Measurements from ENCODE around the gene TMX2. TPM values are rescaled to one million over a fixed set of nuclear protein-coding genes. Genes with fewer than 3 reads are reported as not detected.

TMX2 gene
- total and polyA plus RNA-seq, 7 donors = 25.2 to 136 (median 37.9) TPM

GRCh38 chr11:57751176-57751575, 38.8 kb downstream of the TMX2 start:
- intact Hi-C loops (cut with DNase I) = loop anchor here (2.0 kb wide), 1 partner anchor 48 kb away; no protein-coding TSS in a partner anchor
- no peak overlapping the region for H3K4me3 ChIP-seq
- TF ChIP-seq EP300 (IDR thresholded peaks at IDR 0.05) (no peak), POLR2AphosphoS5 (IDR thresholded peaks at IDR 0.05) (no peak), POLR2A (IDR thresholded peaks at IDR 0.05) (no peak), CTCF (IDR thresholded peaks at IDR 0.05) (no peak)

DNA sequence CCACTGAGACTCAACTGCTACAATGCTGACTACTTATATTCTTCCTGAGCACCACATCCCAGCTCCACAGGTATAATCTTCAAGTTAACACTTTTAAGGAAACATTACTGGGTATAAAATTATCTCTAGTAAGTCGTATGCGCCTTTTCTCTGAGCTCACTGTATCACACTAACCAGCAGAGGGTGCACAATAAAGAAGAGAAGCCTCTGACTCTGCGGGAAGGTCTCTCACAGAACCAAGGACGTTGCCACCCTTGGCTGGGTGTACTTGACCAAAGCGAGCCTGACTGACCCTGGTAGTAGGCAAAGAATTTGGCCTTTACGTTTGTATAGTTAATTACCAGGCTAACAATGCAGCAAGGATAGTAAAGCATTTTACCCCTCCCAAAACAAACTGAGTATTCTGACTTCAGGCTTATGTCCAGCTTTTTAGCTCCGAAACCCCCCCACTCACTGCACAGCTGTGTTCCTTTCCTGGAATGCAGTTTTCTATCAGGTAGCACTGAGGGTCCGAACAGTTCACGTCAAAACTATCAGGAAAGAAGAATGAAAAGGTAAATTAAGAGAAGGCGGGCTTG, 39.4 kb downstream of the TMX2 start, which contains the start of gene BTBD18:
Gene BTBD18, minus strand, starts transcription at position 144 of the 578 bp plus-strand sequence. CDS start 631 bp downstream, outside the sequence.
- DNase-seq = no peak
- H3K4me3 ChIP-seq = no peak within 1 kb of the TSS
- intact Hi-C loops (cut with DNase I) = loop anchor here (2.0 kb wide), 1 partner anchor 47 kb away; no protein-coding TSS in a partner anchor
- H3K27ac ChIP-seq = no peak within 1 kb of the TSS
- WGBS, 2 donors = 29 to 60% methylated on average over 10 of the region's 10 CpGs
- H3K4me1 ChIP-seq = no peaks in the 10 kb centered on the region
- H3K9me3 ChIP-seq = no peaks in the 10 kb centered on the region
- H3K27me3 ChIP-seq = no peaks in the 10 kb centered on the region
- TF ChIP-seq CTCF (IDR thresholded peaks at IDR 0.05) (peak in 2 of 4 experiments; percentile 29 to 30), EP300 (IDR thresholded peaks at IDR 0.05) (no peak)
- H3K36me3 ChIP-seq = no peaks in the 10 kb centered on the region

More at GRCh38 chr11:57751176-57751575, 38.8 kb downstream of the TMX2 start:
- DNase-seq = no peak
- Histone ChIP-seq H3K27ac (no peak overlapping the region), H3K36me3 (no peaks in the 10 kb centered on the region), H3K4me1 (no peaks in the 10 kb centered on the region), H3K27me3 (no peaks in the 10 kb centered on the region), H3K9me3 (no peaks in the 10 kb centered on the region)

DNA sequence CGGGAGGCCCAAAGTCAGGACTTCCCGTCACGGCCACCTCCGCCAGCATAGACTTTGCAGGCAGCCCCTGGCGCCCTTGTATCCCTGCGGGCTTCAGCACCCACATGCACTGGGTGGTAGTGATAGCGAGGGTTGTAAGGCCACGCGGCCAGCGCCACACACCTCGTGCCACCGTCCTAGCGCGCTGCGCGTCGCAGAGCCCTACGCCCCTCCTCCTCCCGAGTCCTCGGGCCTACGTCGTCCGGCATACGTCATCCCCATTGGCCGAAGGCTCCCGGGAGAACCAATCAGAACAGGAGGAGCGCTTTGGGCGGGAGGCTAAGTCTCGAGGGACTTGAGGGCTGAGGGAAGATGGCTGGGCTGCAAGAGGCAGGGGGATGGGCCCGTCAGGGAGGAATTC, 40.6 kb downstream of the TMX2 start:
- Histone ChIP-seq H3K4me1 (no peaks in the 10 kb centered on the region), H3K4me3 (no peak overlapping the region), H3K27me3 (no peaks in the 10 kb centered on the region), H3K9me3 (no peaks in the 10 kb centered on the region), H3K36me3 (no peaks in the 10 kb centered on the region), H3K27ac (no peak overlapping the region)
- intact Hi-C loops (cut with DNase I) = no loop called here
- WGBS, 2 donors = 98% methylated on average over 30 of the region's 30 CpGs
- no peak for DNase-seq
- TF ChIP-seq POLR2A (IDR thresholded peaks at IDR 0.05) (no peak), EP300 (IDR thresholded peaks at IDR 0.05) (no peak), POLR2AphosphoS5 (IDR thresholded peaks at IDR 0.05) (no peak), CTCF (IDR thresholded peaks at IDR 0.05) (no peak)

DNA sequence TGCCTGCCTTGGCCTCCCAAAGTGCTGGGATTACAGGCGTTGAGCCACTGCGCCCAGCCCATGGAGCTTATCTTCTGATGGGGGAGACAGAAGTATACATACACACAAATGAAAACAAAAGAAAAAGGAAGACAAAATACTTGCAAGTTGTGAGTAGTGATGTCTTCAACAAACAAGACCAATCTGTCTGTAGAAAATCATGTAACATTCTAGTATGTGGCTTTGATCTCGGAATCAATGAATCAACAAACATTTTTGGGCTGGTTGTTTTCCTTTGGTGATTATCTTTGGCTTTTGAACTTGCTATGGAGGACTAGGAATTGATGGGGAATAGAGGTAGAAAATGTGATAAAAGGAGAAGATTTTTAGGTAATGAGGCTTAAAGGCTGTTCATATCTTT, 45.8 kb downstream of the TMX2 start:
- Histone ChIP-seq H3K4me3 (no peak overlapping the region), H3K4me1 (peaks cover 0 to 3% (median 0%) of the 10 kb centered on the region in 4 donors), H3K9me3 (no peaks in the 10 kb centered on the region), H3K36me3 (no peaks in the 10 kb centered on the region), H3K27ac (no peak overlapping the region), H3K27me3 (no peaks in the 10 kb centered on the region)
- TF ChIP-seq POLR2A (IDR thresholded peaks at IDR 0.05) (no peak), EP300 (IDR thresholded peaks at IDR 0.05) (no peak), CTCF (IDR thresholded peaks at IDR 0.05) (no peak), POLR2AphosphoS5 (IDR thresholded peaks at IDR 0.05) (no peak)
- WGBS, 2 donors = 89 to 94% methylated on average over 3 of the region's 3 CpGs
- intact Hi-C loops (cut with DNase I) = no loop called here
- DNase-seq = no peak
